ENCODE results near the gene TMEM41B.
"Not testable (repeated sequence)": the region's sequence is repeated elsewhere in the genome, so short reads cannot be mapped to it uniquely, and the experiment has no call there.

The TMEM41B gene

GRCh38 chr11:9263840-9264315 is 50.5 kb downstream of the TMEM41B start:
- TF ChIP-seq SNAI2 (CRISPR knock-in tag; IDR thresholded peaks at IDR 0.05) (no peak), TOX (CRISPR knock-in tag; IDR thresholded peaks at IDR 0.05; ENCODE audit: borderline replicate concordance) (no peak), ZFP3 (CRISPR knock-in tag; IDR thresholded peaks at IDR 0.05) (no peak), ZFP30 (CRISPR knock-in tag; IDR thresholded peaks at IDR 0.05) (no peak), ISL1 (CRISPR knock-in tag; IDR thresholded peaks at IDR 0.05) (no peak), CSRNP3 (CRISPR knock-in tag; IDR thresholded peaks at IDR 0.05) (no peak), TCF4 (CRISPR knock-in tag; IDR thresholded peaks at IDR 0.05; ENCODE audit: borderline replicate concordance) (no peak), ZNF8 (CRISPR knock-in tag; IDR thresholded peaks at IDR 0.05) (no peak), ZNF565 (CRISPR knock-in tag; conservative IDR thresholded peaks at IDR 0.05; ENCODE audit: low read depth) (no peak), POU6F1 (CRISPR knock-in tag; IDR thresholded peaks at IDR 0.05; ENCODE audit: borderline replicate concordance, low read depth) (no peak), RARB (CRISPR knock-in tag; IDR thresholded peaks at IDR 0.05) (no peak), CSDC2 (CRISPR knock-in tag; IDR thresholded peaks at IDR 0.05) (no peak), GLIS3 (CRISPR knock-in tag; IDR thresholded peaks at IDR 0.05) (no peak)
- ATAC-seq, result peak; percentile 32

GRCh38 chr11:9260838-9261146 is 53.6 kb downstream of the TMEM41B start:
- ATAC-seq, result not testable (repeated sequence)

- TF ChIP-seq TSHZ2 (CRISPR knock-in tag; IDR thresholded peaks at IDR 0.05) (no peak), RARB (CRISPR knock-in tag; IDR thresholded peaks at IDR 0.05) (no peak), ZNF565 (CRISPR knock-in tag; conservative IDR thresholded peaks at IDR 0.05; ENCODE audit: low read depth) (no peak), SNAI2 (CRISPR knock-in tag; IDR thresholded peaks at IDR 0.05) (no peak), ISL1 (CRISPR knock-in tag; IDR thresholded peaks at IDR 0.05) (no peak), ZC3H10 (CRISPR knock-in tag; IDR thresholded peaks at IDR 0.05) (no peak), TCF4 (CRISPR knock-in tag; IDR thresholded peaks at IDR 0.05; ENCODE audit: borderline replicate concordance) (no peak), OSR1 (CRISPR knock-in tag; IDR thresholded peaks at IDR 0.05) (no peak), ZFP30 (CRISPR knock-in tag; IDR thresholded peaks at IDR 0.05) (no peak), ESRRG (CRISPR knock-in tag; IDR thresholded peaks at IDR 0.05) (no peak), BACH2 (CRISPR knock-in tag; IDR thresholded peaks at IDR 0.05; ENCODE audit: borderline replicate concordance) (no peak), ZFP3 (CRISPR knock-in tag; IDR thresholded peaks at IDR 0.05) (no peak), CSDC2 (CRISPR knock-in tag; IDR thresholded peaks at IDR 0.05) (no peak), GLIS3 (CRISPR knock-in tag; IDR thresholded peaks at IDR 0.05) (no peak), ZNF8 (CRISPR knock-in tag; IDR thresholded peaks at IDR 0.05) (no peak), TOX (CRISPR knock-in tag; IDR thresholded peaks at IDR 0.05; ENCODE audit: borderline replicate concordance) (no peak), ZNF70 (CRISPR knock-in tag; IDR thresholded peaks at IDR 0.05) (no peak), ARNTL (CRISPR knock-in tag; IDR thresholded peaks at IDR 0.05; ENCODE audit: borderline replicate concordance, low read depth) (no peak)
- peak; percentile 14; the same call in 1 of the 3 replicates for ATAC-seq
These were observed 54.2 kb downstream of the TMEM41B start for GRCh38 chr11:9259981-9260837.

GRCh38 chr11:9258279-9258678 is 56.1 kb downstream of the TMEM41B start:
- ATAC-seq, result not testable (repeated sequence)

GRCh38 chr11:9254416-9254815 is 60.0 kb downstream of the TMEM41B start:
- ATAC-seq, result no peak
- TF ChIP-seq POU6F1 (CRISPR knock-in tag; IDR thresholded peaks at IDR 0.05; ENCODE audit: borderline replicate concordance, low read depth), result no peak
- TF ChIP-seq SNAI2 (CRISPR knock-in tag; IDR thresholded peaks at IDR 0.05), result no peak
- no peak for TF ChIP-seq ZNF565 (CRISPR knock-in tag; conservative IDR thresholded peaks at IDR 0.05; ENCODE audit: low read depth)
- no peak for TF ChIP-seq CSDC2 (CRISPR knock-in tag; IDR thresholded peaks at IDR 0.05)
- TF ChIP-seq CREB5 (CRISPR knock-in tag; IDR thresholded peaks at IDR 0.05; ENCODE audit: low read depth), result no peak
- TF ChIP-seq GLIS3 (CRISPR knock-in tag; IDR thresholded peaks at IDR 0.05), result no peak
- no peak for TF ChIP-seq PPARA (CRISPR knock-in tag; IDR thresholded peaks at IDR 0.05; ENCODE audit: borderline replicate concordance)
- TF ChIP-seq RARB (CRISPR knock-in tag; IDR thresholded peaks at IDR 0.05), result no peak
- no peak for TF ChIP-seq PATZ1 (CRISPR knock-in tag; IDR thresholded peaks at IDR 0.05; ENCODE audit: borderline replicate concordance)

Measured in SK-N-SH treated with all-trans-retinoic acid at 6 μM for 48 hours (cell line).